ENCODE data around the gene KDM4C.

- TF ChIP-seq CTCF (optimal IDR thresholded peaks at IDR 0.05 in 1 of 3, IDR thresholded peaks at IDR 0.05 in 1 of 3, conservative IDR thresholded peaks at IDR 0.05 in 1 of 3; ENCODE audit: extremely low read depth in 1 of 3, insufficient read depth in 2 of 3, low read length in 3 of 3): no peak
- no peak for TF ChIP-seq EZH2 (IDR thresholded peaks at IDR 0.05; ENCODE audit: low read length)
These were observed 300.7 kb downstream of the KDM4C start for GRCh38 chr9:7058473-7058872.
